ENCODE measurements around the gene SMG6.

SMG6 gene

DNA sequence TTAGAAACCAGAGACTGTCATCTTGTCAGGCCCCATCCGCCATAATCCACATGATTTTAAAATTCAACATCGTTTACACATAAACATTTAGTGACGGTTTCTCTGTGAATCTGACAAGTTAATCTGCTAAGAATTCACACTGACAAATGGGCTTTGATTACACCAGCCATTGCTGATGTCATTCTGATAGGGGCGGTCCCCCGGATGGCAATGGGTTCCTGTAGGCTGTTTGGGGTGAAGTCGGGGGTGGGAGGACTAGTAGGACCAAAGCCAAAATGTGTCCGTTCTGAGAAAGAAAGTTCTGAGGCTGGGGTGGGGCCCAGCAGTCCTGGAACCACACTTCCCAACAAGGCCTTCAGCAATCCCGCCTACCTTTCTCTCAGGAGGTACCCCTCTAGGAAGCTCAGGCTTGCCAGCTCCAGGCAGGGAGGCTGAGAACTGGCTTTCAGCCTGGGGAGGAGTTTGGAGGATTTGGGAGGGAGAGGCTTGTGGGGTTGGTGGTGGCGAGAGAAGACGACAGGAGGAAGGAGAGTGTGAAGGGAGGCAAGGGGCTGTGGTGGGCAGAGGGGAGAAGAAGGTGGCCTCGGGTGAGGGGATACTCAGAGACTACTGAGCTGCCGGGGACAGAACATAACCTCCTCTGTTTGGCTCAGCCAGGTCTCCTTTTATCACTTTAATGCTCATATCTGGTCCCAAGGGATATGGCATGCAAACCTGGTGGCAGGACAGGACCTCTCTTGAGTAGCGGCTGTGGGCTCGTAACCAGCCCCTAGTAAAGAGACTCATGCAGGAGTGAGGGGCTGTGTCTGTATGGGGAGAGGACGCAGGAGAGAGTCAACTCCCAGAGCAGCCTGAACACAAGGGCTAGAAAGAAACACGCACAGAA, 240.1 kb downstream of the SMG6 start:
- no peak for TF ChIP-seq CTCF (conservative IDR thresholded peaks at IDR 0.05)
- no peak overlapping the region for H3K27ac ChIP-seq

DNA sequence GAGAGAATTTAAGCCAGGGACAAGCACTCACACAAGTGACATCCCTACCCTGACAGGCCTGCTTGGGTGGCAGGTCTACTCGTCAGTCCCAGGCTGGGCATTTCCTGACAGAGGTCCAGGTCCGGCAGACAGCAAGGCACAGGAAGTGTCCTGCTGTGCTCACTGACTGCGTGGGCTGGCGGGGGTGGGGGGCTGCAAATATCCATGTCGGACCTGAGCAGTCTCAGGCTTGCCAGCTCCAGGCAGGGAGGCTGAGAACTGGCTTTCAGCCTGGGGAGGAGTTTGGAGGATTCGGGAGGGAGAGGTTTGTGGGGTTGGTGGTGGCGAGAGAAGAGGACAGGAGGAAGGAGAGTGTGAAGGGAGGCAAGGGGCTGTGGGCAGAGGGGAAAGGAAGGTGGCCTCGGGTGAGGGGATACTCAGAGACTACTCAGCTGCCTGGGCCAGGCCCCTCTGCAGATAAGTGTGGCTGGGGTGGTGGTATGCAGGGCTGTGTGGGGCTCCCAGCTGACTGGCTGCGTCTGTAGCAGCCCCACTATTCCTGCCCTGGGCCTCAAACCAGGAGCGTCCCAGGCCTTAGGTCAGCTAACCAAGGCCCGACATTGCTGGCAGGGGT, 240.9 kb downstream of the SMG6 start:
- H3K27ac ChIP-seq, result no peak overlapping the region

DNA sequence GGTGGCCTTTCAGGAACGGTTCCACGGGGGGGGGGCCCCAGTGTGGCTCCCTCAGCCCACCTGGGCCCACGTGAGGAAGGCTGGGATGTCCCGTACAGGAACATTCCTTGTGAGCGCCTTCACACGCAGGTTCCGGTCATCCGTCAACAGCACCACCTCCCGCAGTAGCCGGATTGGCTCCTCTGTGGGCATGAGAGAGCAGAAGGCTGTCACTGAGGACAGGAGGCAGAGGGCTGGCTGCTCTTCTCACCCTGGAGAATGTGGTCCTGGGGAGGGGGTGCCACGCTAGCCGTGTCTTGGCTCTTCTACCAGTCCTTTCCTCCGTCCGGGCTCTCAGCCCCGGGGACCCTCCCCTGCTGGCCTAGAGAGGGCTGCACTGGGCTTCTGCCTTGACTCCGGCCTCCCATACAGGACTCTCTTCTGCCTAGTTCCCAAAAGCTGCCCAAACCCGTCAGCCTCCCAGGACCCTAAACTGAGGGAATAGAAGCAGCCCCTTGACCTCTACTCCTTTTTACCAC, 242.1 kb downstream of the SMG6 start:
- no peak for TF ChIP-seq CTCF (conservative IDR thresholded peaks at IDR 0.05)
- H3K27ac ChIP-seq, result no peak overlapping the region

More for the DNA sequence above, 240.9 kb downstream of the SMG6 start:
- no peak for TF ChIP-seq CTCF (conservative IDR thresholded peaks at IDR 0.05)

- H3K27ac ChIP-seq, result no peak overlapping the region
- TF ChIP-seq CTCF (conservative IDR thresholded peaks at IDR 0.05), result no peak
Observed at GRCh38 chr17:2060681-2061440, 242.7 kb downstream of the SMG6 start.

DNA sequence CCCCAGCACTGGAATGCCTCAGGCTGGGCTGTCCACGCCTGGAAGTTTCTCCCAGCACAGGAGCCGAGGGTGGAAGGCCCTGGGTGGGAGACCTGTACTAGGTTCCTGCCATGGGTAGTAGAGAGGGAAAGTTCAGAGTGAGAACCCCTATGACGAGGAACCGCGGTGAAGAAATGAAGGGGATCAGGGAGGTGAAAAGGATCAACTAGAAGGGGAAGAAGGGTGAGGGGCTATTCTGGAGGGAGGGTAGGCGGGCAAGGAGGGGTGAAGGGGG, 243.3 kb downstream of the SMG6 start:
- TF ChIP-seq CTCF (conservative IDR thresholded peaks at IDR 0.05), result no peak
- no peak overlapping the region for H3K27ac ChIP-seq

GRCh38 chr17:2059547-2060384, 243.8 kb downstream of the SMG6 start:
- no peak overlapping the region for H3K27ac ChIP-seq
- no peak for TF ChIP-seq CTCF (conservative IDR thresholded peaks at IDR 0.05)
